ENCODE data around the gene PADI3. TPM values are rescaled to one million over a fixed set of nuclear protein-coding genes. Genes with fewer than 3 reads are reported as not detected.
A peak's percentile ranks its signal among the peaks of the same experiment; 100 is the strongest.

The PADI3 gene
- total and polyA plus RNA-seq, 3 experiments from 2014 or later, result not detected

DNA sequence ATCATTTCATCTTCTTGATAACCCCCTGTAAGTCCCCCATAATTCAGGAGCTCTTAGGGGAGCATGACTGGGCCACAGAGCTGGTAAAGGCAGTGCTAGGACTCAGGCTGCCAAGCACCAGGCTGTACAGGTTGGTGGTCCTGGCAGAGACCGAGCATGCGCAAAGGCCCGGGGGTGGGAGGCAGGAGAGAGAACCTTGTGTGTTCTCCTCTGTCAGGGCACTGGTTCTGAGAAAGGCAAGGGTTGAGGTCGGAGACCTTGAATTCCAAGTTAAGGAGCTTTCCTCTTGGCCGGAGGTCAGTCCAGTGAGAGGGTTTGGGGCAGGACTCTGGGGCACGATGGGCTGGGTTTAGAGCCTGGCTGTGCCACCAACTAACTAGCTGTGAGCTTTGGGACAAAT, 23.2 kb downstream of the PADI3 start:
- Histone ChIP-seq H3K36me3 (ENCODE audit: insufficient read depth, low read length) (no peaks in the 10 kb centered on the region), H3K4me3 (ENCODE audit: low read length) (no peak overlapping the region), H3K9me3 (ENCODE audit: low read length) (no peaks in the 10 kb centered on the region), H3K27ac (ENCODE audit: low read depth, low read length) (no peak overlapping the region), H3K27me3 (ENCODE audit: insufficient read depth, low read length, poor library complexity, severe bottlenecking) (no peaks in the 10 kb centered on the region), H3K4me1 (ENCODE audit: insufficient read depth, low read length) (no peaks in the 10 kb centered on the region)
- H3K36me3 Mint-ChIP-seq, result no peaks in the 10 kb centered on the region
- peaks cover 7 to 11% of the 10 kb centered on the region in 2 donors for H3K27me3 Mint-ChIP-seq
- CTCF ChIA-PET, result no interaction called here
- H3K27ac Mint-ChIP-seq, result peak overlapping the region in 1 of 8 donors; percentile 57
- H3K4me3 Mint-ChIP-seq, result no peak overlapping the region
- no peaks in the 10 kb centered on the region for H3K4me1 Mint-ChIP-seq
- no peaks in the 10 kb centered on the region for H3K9me3 Mint-ChIP-seq
- POLR2A ChIA-PET, result no interaction called here
- peak in 1 of 5 donors; percentile 33 for DNase-seq

DNA sequence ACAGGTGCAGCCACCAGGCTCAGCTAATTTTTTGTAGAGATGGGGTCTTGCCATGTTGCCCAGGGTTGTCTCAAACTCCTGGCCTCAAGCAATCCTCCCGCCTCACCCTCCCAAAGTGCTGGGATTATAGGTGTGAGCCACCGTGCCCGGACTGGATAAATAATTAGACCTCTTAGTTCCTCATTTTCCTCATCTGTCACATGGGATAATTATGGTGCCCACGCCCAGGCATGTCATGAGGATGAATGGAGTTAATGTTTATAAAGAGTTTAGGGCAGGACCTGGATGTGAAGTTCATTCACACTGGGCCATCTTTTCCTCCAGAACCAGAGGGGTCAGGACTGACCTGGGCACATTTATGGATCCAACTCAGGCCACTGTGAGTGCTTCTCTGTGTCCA, 23.7 kb downstream of the PADI3 start:
- no peaks in the 10 kb centered on the region for H3K27me3 ChIP-seq (ENCODE audit: insufficient read depth, low read length, poor library complexity, severe bottlenecking)
- CTCF ChIA-PET, result no interaction called here
- H3K27me3 Mint-ChIP-seq, result peaks cover 9 to 14% of the 10 kb centered on the region in 2 donors

DNA sequence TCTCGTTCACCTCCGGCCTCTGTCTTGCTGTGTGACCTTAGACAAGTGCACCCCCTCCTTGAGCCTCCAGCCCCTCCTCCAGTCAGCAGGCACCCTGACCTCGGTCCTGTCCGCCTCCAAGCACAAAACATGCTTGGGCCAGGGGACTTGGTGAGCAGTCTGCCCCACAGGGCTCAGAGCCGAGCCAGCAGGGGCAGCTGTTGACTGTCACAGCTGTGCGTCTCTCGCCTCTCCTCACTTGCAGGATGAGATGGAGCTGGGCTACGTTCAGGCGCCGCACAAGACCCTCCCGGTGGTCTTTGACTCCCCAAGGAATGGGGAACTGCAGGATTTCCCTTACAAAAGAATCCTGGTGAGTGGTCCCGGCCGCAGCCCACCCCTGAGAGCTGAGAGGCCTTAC, 24.2 kb downstream of the PADI3 start:
- Mint-ChIP-seq H3K4me1 (no peaks in the 10 kb centered on the region), H3K4me3 (no peak overlapping the region), H3K27ac (no peak overlapping the region), H3K27me3 (peaks cover 10 to 16% of the 10 kb centered on the region in 2 donors), H3K36me3 (no peaks in the 10 kb centered on the region), H3K9me3 (no peaks in the 10 kb centered on the region)
- no peak overlapping the region for H3K4me3 ChIP-seq (ENCODE audit: low read length)
- no peaks in the 10 kb centered on the region for H3K36me3 ChIP-seq (ENCODE audit: insufficient read depth, low read length)
- POLR2A ChIA-PET, result no interaction called here
- DNase-seq, result peak in 1 of 5 donors; percentile 29
- CTCF ChIA-PET, result interaction anchor here (1.1 kb wide), 1 partner anchor 10 kb away, joined by 3 read pairs; no protein-coding TSS in a partner anchor
- no peaks in the 10 kb centered on the region for H3K9me3 ChIP-seq (ENCODE audit: low read length)
- no peaks in the 10 kb centered on the region for H3K27me3 ChIP-seq (ENCODE audit: insufficient read depth, low read length, poor library complexity, severe bottlenecking)
- H3K27ac ChIP-seq (ENCODE audit: low read depth, low read length), result no peak overlapping the region
- H3K4me1 ChIP-seq (ENCODE audit: insufficient read depth, low read length), result no peaks in the 10 kb centered on the region

More for the DNA sequence above, 23.7 kb downstream of the PADI3 start:
- Mint-ChIP-seq H3K36me3 (no peaks in the 10 kb centered on the region), H3K4me3 (no peak overlapping the region), H3K27ac (no peak overlapping the region), H3K4me1 (no peaks in the 10 kb centered on the region), H3K9me3 (no peaks in the 10 kb centered on the region)
- Histone ChIP-seq H3K4me1 (ENCODE audit: insufficient read depth, low read length) (no peaks in the 10 kb centered on the region), H3K9me3 (ENCODE audit: low read length) (no peaks in the 10 kb centered on the region), H3K36me3 (ENCODE audit: insufficient read depth, low read length) (no peaks in the 10 kb centered on the region), H3K27ac (ENCODE audit: low read depth, low read length) (no peak overlapping the region), H3K4me3 (ENCODE audit: low read length) (no peak overlapping the region)
- peak in 1 of 5 donors; percentile 9 for DNase-seq
- POLR2A ChIA-PET, result no interaction called here

DNA sequence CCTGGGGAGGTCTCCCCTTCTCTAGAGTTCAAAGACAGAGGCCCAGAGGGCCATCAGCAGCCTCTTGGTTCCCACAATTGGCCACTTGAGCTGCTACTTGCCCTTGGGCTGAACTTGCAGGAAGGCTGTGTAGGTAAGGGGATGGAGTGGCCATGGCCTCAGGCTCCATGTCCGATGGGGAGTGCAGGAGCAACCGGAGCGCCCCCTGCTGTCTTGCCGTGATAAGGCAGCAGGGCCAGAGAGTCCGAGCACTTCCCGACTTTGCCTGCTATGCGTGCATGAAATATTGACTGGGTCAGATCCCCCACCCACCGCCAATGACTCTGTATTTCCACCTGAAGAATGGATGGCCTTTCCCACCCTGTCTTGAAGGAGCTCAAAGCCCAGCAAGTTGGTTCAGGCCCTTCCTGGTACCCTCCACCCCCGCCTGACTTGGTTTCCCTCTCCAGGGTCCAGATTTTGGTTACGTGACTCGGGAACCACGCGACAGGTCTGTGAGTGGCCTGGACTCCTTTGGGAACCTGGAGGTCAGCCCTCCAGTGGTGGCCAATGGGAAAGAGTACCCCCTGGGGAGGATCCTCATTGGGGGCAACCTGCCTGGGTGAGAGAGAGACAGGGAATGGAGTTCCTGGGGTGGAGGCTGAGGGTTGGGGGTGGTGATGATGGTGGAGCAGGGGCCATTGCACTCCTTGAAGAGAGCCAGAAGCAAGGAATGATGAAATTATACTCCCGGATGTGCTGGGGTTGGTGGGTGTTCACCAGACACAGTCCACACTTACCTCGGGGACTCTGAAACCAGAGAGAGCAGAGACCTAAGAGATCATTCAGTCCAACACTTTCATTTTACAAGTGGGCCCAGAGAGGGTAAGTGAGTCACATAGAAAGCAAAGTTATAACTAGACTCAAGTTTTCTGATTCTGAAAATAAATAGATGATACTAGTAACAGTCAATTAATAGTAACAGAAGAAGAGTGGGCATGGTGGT, 25.6 kb downstream of the PADI3 start:
- Histone ChIP-seq H3K9me3 (ENCODE audit: low read length) (no peaks in the 10 kb centered on the region), H3K4me3 (ENCODE audit: low read length) (no peak overlapping the region)
- POLR2A ChIA-PET, result no interaction called here

DNA sequence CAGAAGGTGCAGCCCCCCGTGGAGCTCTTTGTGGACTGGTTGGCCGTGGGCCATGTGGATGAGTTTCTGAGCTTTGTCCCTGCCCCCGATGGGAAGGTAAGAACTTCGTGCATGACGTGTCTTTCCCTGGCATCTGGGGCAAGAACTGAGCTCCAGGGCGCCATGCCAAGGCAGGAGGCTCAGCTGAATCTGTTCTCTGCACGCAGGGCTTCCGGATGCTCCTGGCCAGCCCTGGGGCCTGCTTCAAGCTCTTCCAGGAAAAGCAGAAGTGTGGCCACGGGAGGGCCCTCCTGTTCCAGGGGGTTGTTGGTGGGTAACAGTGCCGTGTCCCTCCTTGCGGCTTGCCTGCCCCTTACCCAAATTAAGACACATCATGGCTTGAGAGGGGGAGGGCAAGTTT, 27.7 kb downstream of the PADI3 start:
- no peak overlapping the region for H3K4me3 Mint-ChIP-seq
- H3K27me3 ChIP-seq (ENCODE audit: insufficient read depth, low read length, poor library complexity, severe bottlenecking), result no peaks in the 10 kb centered on the region
- no peaks in the 10 kb centered on the region for H3K9me3 Mint-ChIP-seq

More for the DNA sequence above, 25.6 kb downstream of the PADI3 start:
- Mint-ChIP-seq H3K4me1 (no peaks in the 10 kb centered on the region), H3K9me3 (no peaks in the 10 kb centered on the region), H3K27ac (peak overlapping the region in 1 of 8 donors; percentile 80), H3K27me3 (peaks cover 13 to 22% of the 10 kb centered on the region in 2 donors), H3K36me3 (no peaks in the 10 kb centered on the region), H3K4me3 (no peak overlapping the region)
- H3K27me3 ChIP-seq (ENCODE audit: insufficient read depth, low read length, poor library complexity, severe bottlenecking), result no peaks in the 10 kb centered on the region
- CTCF ChIA-PET, result interaction anchor here (1.1 kb wide), 1 partner anchor 12 kb away, joined by 3 read pairs; no protein-coding TSS in a partner anchor
- DNase-seq, result no peak
- H3K27ac ChIP-seq (ENCODE audit: low read depth, low read length), result no peak overlapping the region
- no peaks in the 10 kb centered on the region for H3K4me1 ChIP-seq (ENCODE audit: insufficient read depth, low read length)
- no peaks in the 10 kb centered on the region for H3K36me3 ChIP-seq (ENCODE audit: insufficient read depth, low read length)

DNA sequence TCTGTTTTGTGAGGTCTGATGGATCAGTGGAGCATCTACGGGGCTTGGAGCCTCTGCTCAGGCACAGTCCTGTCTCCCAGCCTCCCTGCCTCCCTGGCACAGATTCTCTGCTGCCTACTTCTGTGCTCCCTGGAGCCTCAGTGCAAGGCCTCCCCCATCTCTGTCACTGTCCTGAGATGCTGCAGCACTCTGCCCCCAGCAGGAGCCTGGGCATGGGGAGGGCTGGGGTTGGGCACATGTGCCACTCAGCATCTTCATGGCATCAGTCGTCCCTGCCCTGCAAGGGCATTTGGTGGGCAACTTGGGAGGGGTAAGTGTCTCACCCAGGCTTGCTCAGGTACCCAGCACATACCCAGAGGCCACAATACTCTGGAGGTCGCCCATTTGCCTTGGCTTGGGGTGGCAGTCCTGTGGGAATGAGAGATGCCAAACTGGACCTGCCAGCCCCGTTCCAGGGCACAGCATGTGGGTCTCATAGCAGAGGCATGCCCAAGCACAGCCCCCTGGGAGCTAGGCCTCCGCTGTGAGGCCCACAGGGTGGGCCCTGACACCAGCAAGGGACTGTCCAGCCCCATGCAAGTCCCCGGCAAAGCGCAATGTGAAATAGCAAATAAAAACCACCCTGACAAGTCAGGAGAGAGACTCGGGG, 28.7 kb downstream of the PADI3 start:
- no peak overlapping the region for H3K27ac Mint-ChIP-seq

More for the DNA sequence above, 27.7 kb downstream of the PADI3 start:
- Mint-ChIP-seq H3K36me3 (no peaks in the 10 kb centered on the region), H3K27ac (no peak overlapping the region), H3K27me3 (peaks cover 17 to 26% of the 10 kb centered on the region in 2 donors), H3K4me1 (no peaks in the 10 kb centered on the region)
- H3K36me3 ChIP-seq (ENCODE audit: insufficient read depth, low read length), result no peaks in the 10 kb centered on the region
- ChIA-PET POLR2A (no interaction called here), CTCF (no interaction called here)
- H3K4me3 ChIP-seq (ENCODE audit: low read length), result no peak overlapping the region
- DNase-seq, result no peak
- H3K4me1 ChIP-seq (ENCODE audit: insufficient read depth, low read length), result no peaks in the 10 kb centered on the region
- H3K27ac ChIP-seq (ENCODE audit: low read depth, low read length), result no peak overlapping the region
- H3K9me3 ChIP-seq (ENCODE audit: low read length), result no peaks in the 10 kb centered on the region

DNA sequence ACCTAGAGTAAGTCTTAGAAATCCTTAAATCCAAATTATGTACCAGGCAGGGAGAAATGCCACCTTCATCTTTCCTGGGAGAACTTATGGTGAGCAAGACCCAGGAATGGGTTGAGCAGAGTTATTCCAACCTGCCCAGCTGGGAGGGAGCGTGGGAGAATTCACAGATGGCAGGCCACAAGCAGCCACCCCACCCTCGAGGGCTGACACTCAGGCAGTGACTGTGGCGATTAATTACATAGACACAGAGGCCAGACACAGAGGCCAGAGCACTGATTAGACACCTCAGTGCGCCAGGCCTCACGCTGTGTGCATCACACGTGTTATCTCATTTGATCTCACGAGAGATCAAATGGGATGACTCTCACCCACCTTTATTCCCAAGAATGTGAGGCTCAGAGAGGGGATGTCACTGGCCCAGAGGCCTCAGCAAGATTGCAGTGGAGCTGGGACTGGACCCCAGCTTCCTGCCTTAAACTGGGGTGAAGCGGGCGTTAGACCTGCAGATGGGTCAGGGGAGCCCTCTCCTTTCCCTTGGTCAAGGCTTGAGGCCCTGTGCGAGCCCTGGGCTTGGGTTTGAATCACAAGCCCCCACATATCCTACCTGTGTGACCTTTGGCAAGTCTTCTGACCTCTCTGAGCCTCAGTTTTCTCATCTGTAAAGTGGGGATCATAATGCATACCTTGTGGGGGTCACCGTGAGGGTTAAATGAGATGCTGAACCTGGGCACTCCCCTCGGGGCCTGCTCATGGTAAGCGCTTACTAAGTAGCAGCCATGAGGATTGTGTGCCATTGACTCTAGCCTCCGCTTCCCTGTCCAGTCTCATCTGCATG, 30.3 kb downstream of the PADI3 start:
- Histone ChIP-seq H3K4me1 (ENCODE audit: insufficient read depth, low read length) (no peaks in the 10 kb centered on the region), H3K27ac (ENCODE audit: low read depth, low read length) (no peak overlapping the region), H3K36me3 (ENCODE audit: insufficient read depth, low read length) (no peaks in the 10 kb centered on the region), H3K27me3 (ENCODE audit: insufficient read depth, low read length, poor library complexity, severe bottlenecking) (peaks cover 5% of the 10 kb centered on the region), H3K9me3 (ENCODE audit: low read length) (no peaks in the 10 kb centered on the region), H3K4me3 (ENCODE audit: low read length) (no peak overlapping the region)
- ChIA-PET CTCF (no interaction called here), POLR2A (no interaction called here)
- H3K36me3 Mint-ChIP-seq, result no peaks in the 10 kb centered on the region
- peak overlapping the region in 1 of 7 donors; percentile 11 for H3K4me3 Mint-ChIP-seq
- peaks cover 0 to 3% (median 0%) of the 10 kb centered on the region in 3 donors for H3K4me1 Mint-ChIP-seq
- no peak for DNase-seq
- H3K27ac Mint-ChIP-seq, result no peak overlapping the region
- H3K27me3 Mint-ChIP-seq, result peaks cover 21 to 36% of the 10 kb centered on the region in 2 donors
- H3K9me3 Mint-ChIP-seq, result no peaks in the 10 kb centered on the region

More for the DNA sequence above, 28.7 kb downstream of the PADI3 start:
- ChIA-PET POLR2A (no interaction called here), CTCF (no interaction called here)
- H3K4me1 ChIP-seq (ENCODE audit: insufficient read depth, low read length), result no peaks in the 10 kb centered on the region
- Mint-ChIP-seq H3K36me3 (no peaks in the 10 kb centered on the region), H3K4me3 (no peak overlapping the region), H3K9me3 (no peaks in the 10 kb centered on the region), H3K4me1 (peaks cover 0 to 3% (median 0%) of the 10 kb centered on the region in 3 donors), H3K27me3 (peaks cover 21 to 35% of the 10 kb centered on the region in 2 donors)
- H3K27me3 ChIP-seq (ENCODE audit: insufficient read depth, low read length, poor library complexity, severe bottlenecking), result peaks cover 3% of the 10 kb centered on the region
- no peaks in the 10 kb centered on the region for H3K9me3 ChIP-seq (ENCODE audit: low read length)
- H3K4me3 ChIP-seq (ENCODE audit: low read length), result no peak overlapping the region
- H3K36me3 ChIP-seq (ENCODE audit: insufficient read depth, low read length), result no peaks in the 10 kb centered on the region
- no peak for DNase-seq
- H3K27ac ChIP-seq (ENCODE audit: low read depth, low read length), result no peak overlapping the region
